Putamen (tissue), 1 donor: ENCODE measurements around the gene MAGI3.
"Not testable (repeated sequence)": the region's sequence is repeated elsewhere in the genome, so short reads cannot be mapped to it uniquely, and the experiment has no call there.

Experiments
- DNase-seq: peaks from one replicate; pipeline ENCODE4 v3.0.0-alpha.2; 2016; ENCODE audit warnings: low spot score

The MAGI3 gene

DNA sequence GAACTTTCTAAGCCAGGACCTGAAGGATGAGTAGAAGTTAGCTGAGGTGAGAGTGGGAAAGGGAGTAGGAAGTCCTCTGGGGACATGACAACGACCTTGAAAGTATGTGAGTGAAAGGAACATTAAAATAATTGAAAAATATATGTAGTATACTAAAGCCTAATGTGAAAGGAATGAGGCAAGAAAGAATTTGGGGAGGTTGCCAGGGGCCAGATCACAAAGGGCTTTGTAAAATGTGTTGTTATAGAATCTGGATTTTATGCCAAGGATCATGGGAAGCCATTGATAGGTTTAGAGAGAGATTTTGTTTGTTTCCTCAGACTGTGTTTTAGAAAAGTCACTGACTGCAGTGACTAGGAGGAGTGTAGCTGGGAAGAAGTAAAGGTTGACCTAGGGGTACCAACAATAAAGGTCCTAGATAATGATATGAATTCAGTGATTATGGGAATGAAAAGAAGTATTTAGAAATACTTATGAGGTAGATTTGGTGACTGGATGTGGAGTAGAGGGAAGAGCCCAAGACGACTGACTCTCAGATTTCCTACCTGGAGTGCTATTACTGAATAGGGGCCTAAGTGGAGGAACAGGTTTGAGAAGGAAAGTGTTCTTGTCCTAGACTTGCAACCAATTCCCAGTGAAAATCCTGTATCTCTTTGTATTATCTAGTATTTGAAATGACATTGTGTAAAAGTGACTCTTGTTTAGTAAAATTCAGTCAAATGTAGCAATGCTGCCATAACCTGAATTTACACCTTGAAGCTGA is 189.1 kb downstream of the MAGI3 start:
- no peak for DNase-seq

DNA sequence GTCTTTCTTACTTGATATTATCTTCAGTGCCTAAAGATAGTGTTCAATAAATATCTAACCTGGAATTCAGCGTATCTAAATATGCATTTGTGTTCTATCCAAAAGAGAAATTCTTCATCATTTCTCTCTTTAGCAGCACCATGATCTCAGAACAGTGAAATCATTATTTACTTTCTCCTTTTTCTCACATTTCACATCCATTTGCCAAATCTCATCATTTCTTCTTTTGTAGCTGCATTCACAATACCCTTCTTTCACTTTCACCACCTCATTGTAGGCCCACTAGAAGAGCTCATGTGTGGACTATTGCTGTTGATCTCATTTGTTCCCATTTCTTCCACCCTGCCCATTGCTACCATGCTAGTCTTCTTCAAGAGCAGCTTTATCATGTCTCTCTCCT is 191.0 kb downstream of the MAGI3 start:
- no peak for DNase-seq

DNA sequence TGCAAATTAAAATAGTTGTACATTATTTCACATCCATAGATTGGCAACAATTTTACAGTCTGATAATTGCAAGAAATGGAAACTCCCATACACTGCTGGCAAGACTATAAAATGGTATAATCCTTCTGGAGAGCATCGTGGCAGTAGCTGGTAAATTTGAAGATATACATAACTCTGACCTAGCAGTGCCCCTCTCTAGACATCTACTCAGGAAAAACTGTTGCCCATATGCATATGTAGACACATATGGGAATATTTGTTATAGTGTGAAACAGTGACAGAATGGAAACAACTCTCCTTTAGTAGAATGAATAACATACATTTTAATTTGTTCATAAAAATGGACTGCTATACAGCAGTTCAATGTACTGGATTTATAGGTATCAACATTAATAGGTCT is 191.8 kb downstream of the MAGI3 start:
- no peak for DNase-seq

- no peak for DNase-seq
Observed at GRCh38 chr1:113587475-113587874, 197.2 kb downstream of the MAGI3 start.

DNA sequence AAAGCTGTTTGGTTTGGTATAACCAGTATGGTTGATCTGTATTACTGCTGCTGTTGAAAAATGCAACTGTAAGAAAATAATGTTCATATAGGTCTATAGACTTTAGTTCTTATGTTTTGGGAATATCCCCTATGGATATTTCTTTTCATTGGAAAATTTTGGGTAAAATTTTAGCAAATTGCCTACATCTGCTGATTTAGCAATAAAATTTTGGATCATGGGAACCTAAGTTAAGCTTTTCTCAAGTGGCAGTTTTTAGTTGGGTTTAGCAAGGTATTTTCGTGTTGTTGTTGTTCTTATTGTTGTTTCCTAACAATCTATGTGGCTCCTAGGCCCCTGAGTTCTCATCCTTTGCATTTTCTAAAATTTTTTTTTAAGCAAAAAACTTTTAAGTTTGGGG is 201.9 kb downstream of the MAGI3 start:
- no peak for DNase-seq

GRCh38 chr1:113593550-113594297 is 203.4 kb downstream of the MAGI3 start:
- no peak for DNase-seq

DNA sequence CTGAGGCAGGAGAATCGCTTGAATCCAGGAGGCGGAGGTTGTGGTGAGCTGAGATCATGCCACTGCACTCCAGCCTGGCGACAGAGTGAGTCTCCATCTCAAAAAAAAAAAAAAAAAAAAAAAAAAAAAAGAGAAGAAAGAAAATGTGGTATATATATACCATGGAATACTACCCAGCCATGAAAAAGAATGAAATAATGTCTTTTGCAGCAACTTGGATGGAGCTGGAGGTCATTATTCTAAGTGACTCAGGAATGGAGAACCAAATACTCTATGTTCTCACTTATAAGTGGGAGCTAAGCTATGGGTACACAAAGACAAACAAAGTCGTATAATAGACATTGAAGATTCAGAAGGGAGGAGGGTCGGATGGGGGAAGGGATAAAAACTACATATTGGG is 214.2 kb downstream of the MAGI3 start:
- DNase-seq: not testable (repeated sequence)

- DNase-seq: no peak
Observed at GRCh38 chr1:113605146-113605545, 214.8 kb downstream of the MAGI3 start.

- no peak for DNase-seq
Observed at GRCh38 chr1:113608399-113608798, 218.1 kb downstream of the MAGI3 start.

- no peak for DNase-seq
Observed at GRCh38 chr1:113610372-113610771, 220.1 kb downstream of the MAGI3 start.

GRCh38 chr1:113615425-113615824 is 225.1 kb downstream of the MAGI3 start:
- DNase-seq: no peak

- peak; percentile 4 for DNase-seq
Observed at GRCh38 chr1:113616156-113616555, 225.8 kb downstream of the MAGI3 start.

- DNase-seq: peak; percentile 4
Observed at GRCh38 chr1:113617438-113618141, 227.3 kb downstream of the MAGI3 start.

DNA sequence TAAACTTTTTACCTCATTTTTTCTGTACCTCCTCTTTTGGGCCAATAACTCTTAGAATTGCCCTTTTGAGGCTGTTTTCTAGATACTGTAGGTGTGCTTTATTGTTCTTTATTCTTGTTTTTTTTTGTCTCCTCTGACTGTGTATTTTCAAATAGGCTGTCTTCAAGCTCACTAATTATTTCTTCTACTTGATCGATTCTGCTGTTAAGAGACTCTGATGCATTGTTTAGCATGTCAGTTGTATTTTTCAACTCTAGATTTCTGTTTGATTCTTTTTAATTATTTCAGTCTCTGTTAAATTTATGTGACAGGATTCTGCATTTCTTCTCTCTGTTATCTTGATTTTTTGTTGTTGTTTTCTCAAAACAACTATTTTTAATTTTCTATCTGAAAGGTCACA is 238.7 kb downstream of the MAGI3 start:
- DNase-seq: no peak

DNA sequence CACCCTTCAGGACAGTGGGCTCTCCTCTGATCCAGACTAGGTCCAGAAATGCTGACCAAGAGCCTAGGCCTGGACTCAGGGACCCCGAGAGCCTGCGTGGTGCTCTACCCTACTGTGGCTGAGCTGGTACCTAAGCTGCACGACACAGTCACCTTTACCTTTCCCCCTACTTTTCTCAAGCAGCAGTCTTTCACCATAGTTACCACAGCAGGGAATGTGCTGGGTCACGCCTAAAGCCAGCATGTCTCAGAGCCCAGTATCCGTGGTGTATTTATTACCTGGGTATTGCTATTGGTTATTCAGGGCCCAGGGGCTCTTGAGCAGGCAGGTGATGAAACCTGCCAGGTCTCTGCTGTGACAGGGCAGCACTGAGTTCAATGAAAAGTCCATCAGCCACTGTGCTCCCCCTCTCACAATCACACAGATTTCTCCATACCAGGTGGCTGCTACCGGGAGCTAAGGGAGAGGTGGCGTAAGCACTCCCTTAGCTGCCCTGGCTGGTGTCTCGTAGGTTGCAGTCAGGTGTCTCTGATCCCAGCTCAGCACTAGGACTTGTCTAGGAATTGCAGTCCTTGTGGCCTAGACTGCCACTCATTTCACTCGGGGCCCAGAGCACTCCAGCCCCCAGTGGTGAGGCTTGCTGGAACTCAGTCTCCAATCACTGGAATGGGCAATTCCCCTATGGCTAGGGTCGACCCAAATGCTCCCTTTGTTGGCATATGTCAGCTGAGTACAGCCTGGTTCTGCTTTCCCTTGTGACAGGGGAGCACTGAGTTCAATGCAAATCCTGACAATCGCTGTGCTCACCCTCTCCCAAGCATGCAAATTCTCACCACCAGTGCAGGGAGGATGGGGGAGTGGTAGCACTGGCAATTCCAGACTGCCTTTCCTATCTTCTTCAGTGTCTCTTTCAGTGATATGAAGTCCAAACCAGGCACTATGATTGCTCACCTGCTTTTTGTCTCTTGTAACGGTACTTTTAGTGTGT is 240.3 kb downstream of the MAGI3 start:
- DNase-seq: no peak

DNA sequence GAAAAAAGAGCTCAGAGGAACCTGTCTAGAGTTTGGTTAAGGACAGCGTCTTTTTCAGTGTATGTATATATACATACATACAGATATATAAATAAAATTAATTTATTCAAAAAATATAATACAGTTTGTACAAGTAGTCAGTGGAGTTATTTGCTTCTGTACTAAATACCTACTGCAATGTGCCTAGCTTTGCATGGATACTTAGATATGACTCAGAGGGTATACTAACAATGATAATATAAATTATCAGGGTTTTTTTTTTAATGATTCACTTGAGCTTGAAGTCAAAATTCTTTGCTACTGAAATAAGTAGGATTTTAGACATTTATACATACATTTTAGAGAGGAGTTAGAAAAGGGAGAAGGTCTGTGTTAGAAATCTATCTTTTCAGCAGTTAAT is 251.1 kb downstream of the MAGI3 start:
- no peak for DNase-seq

GRCh38 chr1:113647164-113647563 is 256.8 kb downstream of the MAGI3 start:
- no peak for DNase-seq

- DNase-seq: no peak
Observed at GRCh38 chr1:113648478-113648877, 258.2 kb downstream of the MAGI3 start.

DNA sequence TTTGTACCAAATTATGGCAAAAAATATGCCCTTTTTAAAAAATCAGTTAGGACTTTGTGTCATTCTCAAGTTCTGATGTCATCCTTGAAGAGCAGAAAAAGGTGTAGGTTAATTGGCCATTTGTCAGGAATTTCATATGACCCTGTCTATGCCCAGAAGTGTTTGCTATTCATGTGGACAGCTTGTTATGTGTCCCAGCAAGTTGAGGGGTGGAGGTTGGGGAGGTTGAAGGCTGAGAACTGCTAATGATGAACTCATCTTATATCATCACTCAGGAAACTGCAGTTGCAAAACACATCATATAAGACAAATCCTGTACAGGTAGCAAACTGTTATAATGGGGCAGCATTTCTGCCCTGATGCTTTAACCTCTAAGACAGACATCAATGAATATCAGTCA is 262.5 kb downstream of the MAGI3 start:
- DNase-seq: no peak

GRCh38 chr1:113653741-113654140 is 263.4 kb downstream of the MAGI3 start:
- no peak for DNase-seq

GRCh38 chr1:113654883-113655282 is 264.6 kb downstream of the MAGI3 start:
- peak; percentile 56 for DNase-seq

DNA sequence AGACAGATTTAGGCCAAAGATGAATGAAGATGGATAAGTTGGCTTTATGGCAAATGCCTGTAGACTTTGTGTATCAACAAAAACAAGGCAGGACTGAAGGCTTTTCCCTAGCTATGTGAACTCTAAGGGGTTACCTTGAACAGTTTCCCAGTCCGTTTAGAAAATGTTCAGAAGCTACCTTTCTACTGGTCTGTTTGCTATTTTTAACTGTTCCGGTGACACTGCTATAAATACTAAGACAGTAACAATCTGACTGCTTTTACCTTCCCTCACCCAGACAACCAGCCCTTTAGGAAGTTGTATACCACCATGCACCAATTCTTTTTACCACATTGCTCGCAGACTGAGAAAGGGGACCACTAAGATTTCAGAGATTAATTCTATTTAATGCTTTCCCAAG is 266.8 kb downstream of the MAGI3 start:
- DNase-seq: no peak
